Osteocyte (in vitro differentiated cells): Measurements from ENCODE around the gene ODF4. TPM values are rescaled to one million over a fixed set of nuclear protein-coding genes. Genes with fewer than 3 reads are reported as not detected.

Source experiments
- DNase-seq: peaks from one replicate; pipeline ENCODE4 v3.0.0; 2021; ENCODE audit warnings: mixed read lengths; ENCODE audit not compliant: unreplicated experiment; ENCODE audit errors: extremely low spot score
- H3K27ac Mint-ChIP-seq: one replicate; pipeline ENCODE4 v1.8.0; 2021; ENCODE audit warnings: mild to moderate bottlenecking, mixed read lengths; ENCODE audit not compliant: unreplicated experiment
- H3K27me3 Mint-ChIP-seq: one replicate; pipeline ENCODE4 v1.8.0; 2021; ENCODE audit warnings: mixed read lengths; ENCODE audit not compliant: unreplicated experiment
- H3K36me3 Mint-ChIP-seq: one replicate; pipeline ENCODE4 v1.8.0; 2021; ENCODE audit warnings: mixed read lengths; ENCODE audit not compliant: unreplicated experiment
- H3K4me1 Mint-ChIP-seq: one replicate; pipeline ENCODE4 v1.8.0; 2021; ENCODE audit warnings: mixed read lengths; ENCODE audit not compliant: unreplicated experiment
- H3K4me3 Mint-ChIP-seq: one replicate; pipeline ENCODE4 v1.8.0; 2021; ENCODE audit warnings: mild to moderate bottlenecking, moderate library complexity, mixed read lengths; ENCODE audit not compliant: unreplicated experiment
- H3K9me3 Mint-ChIP-seq: one replicate; pipeline ENCODE4 v1.8.0; 2021; ENCODE audit warnings: mixed read lengths; ENCODE audit not compliant: unreplicated experiment
- total RNA-seq: library from RNA; stranded (reverse); gene quantifications from 2 replicates; pipeline ENCODE4 v1.2.1, GENCODE V29; 2021
- TF ChIP-seq, protein P1 (sequence below): fragments of 200-600 bp; sonication (generic); IDR thresholded peaks from 2 replicates; pipeline ENCODE4 v1.5.0; 2021; ENCODE audit warnings: antibody characterized with exemption, mild to moderate bottlenecking, moderate library complexity

Gene ODF4
- total RNA-seq, 1 donor from 2014 or later: not detected

DNA sequence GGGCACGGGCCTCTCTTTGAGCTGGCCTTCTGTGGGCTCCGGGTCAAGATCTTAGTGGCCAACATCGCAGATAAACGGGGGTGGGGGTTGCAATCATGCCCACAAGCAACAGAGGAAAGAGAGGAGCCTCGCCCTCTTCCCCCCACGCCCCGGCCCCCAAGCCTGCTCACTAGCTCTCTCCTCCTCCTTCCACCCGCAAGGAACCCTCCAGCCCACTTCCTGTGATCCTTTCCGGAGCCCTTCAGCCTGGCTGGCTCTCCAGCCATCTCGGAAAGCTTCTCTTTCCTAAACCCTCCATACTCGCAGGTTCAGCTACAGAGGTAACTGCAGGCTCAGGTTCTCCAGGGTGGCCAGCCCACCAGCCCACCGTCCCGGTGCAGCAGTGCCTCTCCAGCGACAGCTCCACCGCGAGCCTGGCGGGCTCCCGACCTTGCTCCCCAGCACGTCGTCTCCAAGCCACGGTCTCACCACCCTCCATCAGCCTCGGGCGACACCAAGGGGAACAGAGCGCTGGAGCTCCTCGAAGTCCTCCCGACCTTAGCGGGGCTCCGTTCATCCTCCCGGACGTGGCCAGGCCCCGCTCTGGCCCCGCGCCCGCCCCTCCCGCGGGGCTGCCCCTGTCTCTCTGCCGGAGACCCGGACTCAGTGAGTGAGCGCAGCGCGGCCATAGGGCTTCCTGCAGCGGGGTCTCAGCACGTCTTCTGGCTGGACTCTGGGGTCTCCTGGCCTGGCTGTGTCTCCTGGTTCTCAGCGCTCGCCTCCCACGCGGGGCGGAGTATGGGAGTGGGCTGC lies 12.9 kb upstream of the ODF4 start:
- Mint-ChIP-seq H3K27me3 (no peaks in the 10 kb centered on the region), H3K36me3 (no peaks in the 10 kb centered on the region), H3K9me3 (no peaks in the 10 kb centered on the region), H3K4me1 (peaks cover 6% of the 10 kb centered on the region), H3K4me3 (peak overlapping the region; percentile 55), H3K27ac (peak overlapping the region; percentile 3)
- TF ChIP-seq, protein P1, sequence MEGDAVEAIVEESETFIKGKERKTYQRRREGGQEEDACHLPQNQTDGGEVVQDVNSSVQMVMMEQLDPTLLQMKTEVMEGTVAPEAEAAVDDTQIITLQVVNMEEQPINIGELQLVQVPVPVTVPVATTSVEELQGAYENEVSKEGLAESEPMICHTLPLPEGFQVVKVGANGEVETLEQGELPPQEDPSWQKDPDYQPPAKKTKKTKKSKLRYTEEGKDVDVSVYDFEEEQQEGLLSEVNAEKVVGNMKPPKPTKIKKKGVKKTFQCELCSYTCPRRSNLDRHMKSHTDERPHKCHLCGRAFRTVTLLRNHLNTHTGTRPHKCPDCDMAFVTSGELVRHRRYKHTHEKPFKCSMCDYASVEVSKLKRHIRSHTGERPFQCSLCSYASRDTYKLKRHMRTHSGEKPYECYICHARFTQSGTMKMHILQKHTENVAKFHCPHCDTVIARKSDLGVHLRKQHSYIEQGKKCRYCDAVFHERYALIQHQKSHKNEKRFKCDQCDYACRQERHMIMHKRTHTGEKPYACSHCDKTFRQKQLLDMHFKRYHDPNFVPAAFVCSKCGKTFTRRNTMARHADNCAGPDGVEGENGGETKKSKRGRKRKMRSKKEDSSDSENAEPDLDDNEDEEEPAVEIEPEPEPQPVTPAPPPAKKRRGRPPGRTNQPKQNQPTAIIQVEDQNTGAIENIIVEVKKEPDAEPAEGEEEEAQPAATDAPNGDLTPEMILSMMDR: no peak
- no peak for DNase-seq

DNA sequence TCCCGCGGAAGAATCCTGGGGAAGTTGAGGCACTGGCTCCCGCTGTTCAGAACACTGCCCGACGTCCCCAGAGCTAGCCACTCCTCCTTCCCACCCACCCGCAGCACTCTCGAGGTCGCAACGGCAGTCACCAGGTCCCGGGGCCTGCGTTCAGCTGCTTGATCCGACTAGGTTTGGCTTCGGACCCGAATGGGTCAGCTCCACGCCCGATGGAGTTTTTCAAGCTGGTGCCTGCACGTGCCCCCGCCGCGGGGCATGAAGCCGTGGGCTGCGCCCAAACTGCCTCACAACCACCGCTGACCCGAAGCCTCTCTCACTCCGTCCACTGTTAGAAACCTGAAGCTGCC lies 12.4 kb upstream of the ODF4 start:
- Mint-ChIP-seq H3K36me3 (no peaks in the 10 kb centered on the region), H3K9me3 (no peaks in the 10 kb centered on the region), H3K27ac (no peak overlapping the region), H3K27me3 (peaks cover 4% of the 10 kb centered on the region), H3K4me1 (peaks cover 6% of the 10 kb centered on the region), H3K4me3 (peak overlapping the region; percentile 55)
- TF ChIP-seq, protein P1: no peak
- no peak for DNase-seq

DNA sequence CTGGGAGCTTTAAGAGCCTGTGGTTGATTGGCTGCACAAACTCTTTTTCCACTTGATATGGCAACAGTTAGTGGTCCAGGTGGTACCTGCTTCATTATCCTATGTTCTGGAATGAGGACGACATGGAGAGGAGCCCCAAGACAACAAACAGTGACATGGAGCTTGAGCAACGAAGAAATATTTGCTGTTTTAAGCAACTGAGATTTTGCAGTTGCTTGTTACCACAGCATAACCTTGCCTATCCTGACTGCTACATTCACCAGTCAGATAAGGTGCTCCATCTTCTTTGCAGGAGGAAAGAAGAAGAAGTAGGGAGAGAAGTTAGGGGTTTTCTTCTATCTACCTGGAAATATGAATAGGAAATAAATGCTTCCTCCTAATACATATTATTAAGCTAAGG lies 7.5 kb upstream of the ODF4 start:
- TF ChIP-seq, protein P1: no peak
- DNase-seq: no peak
- H3K9me3 Mint-ChIP-seq: no peaks in the 10 kb centered on the region
- H3K27ac Mint-ChIP-seq: no peak overlapping the region
- no peaks in the 10 kb centered on the region for H3K36me3 Mint-ChIP-seq
- H3K27me3 Mint-ChIP-seq: peaks cover 5% of the 10 kb centered on the region
- no peaks in the 10 kb centered on the region for H3K4me1 Mint-ChIP-seq
- no peak overlapping the region for H3K4me3 Mint-ChIP-seq

DNA sequence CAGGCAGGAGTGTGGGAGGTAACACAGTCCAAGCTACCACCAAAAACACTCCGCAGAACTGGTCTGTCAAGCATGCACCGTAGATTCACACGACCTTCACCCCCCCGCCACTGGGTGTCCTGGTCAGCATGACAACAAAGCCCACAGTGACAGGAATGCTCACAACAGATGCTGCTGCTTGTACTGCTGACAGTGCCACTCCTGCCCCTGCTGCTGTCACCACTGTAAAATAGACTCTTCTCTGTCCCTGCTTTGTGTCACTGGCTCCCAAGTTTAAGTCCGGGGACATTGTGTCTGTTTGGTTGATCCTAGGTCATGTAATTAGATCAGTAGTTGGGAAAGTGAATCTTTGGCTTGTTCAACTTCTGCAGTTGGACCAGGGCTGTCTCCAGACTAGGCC lies 7.0 kb upstream of the ODF4 start:
- peaks cover 5% of the 10 kb centered on the region for H3K27me3 Mint-ChIP-seq
- TF ChIP-seq, protein P1: no peak
- no peak for DNase-seq
- no peak overlapping the region for H3K27ac Mint-ChIP-seq
- H3K4me3 Mint-ChIP-seq: no peak overlapping the region
- H3K4me1 Mint-ChIP-seq: no peaks in the 10 kb centered on the region
- H3K36me3 Mint-ChIP-seq: no peaks in the 10 kb centered on the region
- H3K9me3 Mint-ChIP-seq: no peaks in the 10 kb centered on the region

DNA sequence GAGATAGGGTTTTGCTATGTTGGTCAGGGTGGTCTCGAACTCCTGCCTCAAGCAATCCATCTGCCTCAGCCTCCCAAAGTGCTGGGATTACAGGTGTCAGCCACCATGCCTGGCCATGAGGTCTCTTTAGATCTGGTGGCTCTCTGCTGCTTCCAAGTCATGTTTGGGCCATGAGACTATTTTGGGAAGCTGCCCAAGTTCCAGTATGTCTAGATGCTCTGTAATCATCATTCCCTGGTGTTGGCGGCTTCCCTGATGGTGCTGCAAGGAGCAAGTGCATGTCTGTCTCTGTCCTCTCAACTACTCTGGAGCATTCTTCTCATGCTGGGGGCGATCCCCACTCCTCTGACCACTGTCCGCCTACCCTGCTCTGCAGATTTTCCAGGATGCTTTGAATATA lies 6.4 kb upstream of the ODF4 start:
- no peak overlapping the region for H3K27ac Mint-ChIP-seq
- H3K36me3 Mint-ChIP-seq: no peaks in the 10 kb centered on the region
- no peaks in the 10 kb centered on the region for H3K9me3 Mint-ChIP-seq
- peaks cover 2% of the 10 kb centered on the region for H3K4me1 Mint-ChIP-seq
- TF ChIP-seq, protein P1: no peak
- H3K4me3 Mint-ChIP-seq: no peak overlapping the region
- H3K27me3 Mint-ChIP-seq: peaks cover 5% of the 10 kb centered on the region
- DNase-seq: no peak
